Transverse colon (tissue), 4 donors: ENCODE results near the gene POMT1. TPM values are rescaled to one million over a fixed set of nuclear protein-coding genes. Genes with fewer than 3 reads are reported as not detected.

Experiments
- DNase-seq: peaks from one replicate; pipeline ENCODE4 v3.0.0-alpha.2; 2019
- H3K27ac ChIP-seq, 4 donors: fragments of 200-600 bp; sonication (generic); 2 replicates each; pipeline ENCODE4 v1.5.1; 2016 to 2018; ENCODE audit warnings: inconsistent platforms in 4 of 4
- H3K27me3 ChIP-seq: fragments of 200-600 bp; sonication (generic); 2 replicates; pipeline ENCODE4 v1.5.1; 2017; ENCODE audit warnings: inconsistent platforms
- H3K36me3 ChIP-seq, 4 donors: fragments of 200-600 bp; sonication (generic); 2 replicates each; pipeline ENCODE4 v1.5.1; 2017 to 2019; ENCODE audit warnings: inconsistent platforms in 4 of 4
- H3K4me1 ChIP-seq, 4 donors: fragments of 200-600 bp; sonication (generic); 2 replicates each; pipeline ENCODE4 v1.5.1; 2017 to 2020; ENCODE audit warnings: inconsistent platforms in 4 of 4
- H3K4me3 ChIP-seq, 4 donors: fragments of 200-600 bp; sonication (generic); 1 replicate in 1 of 4; 2 replicates in 3 of 4; pipeline versions ENCODE4 v1.5.1 to v1.6.1; 2017 to 2019; ENCODE audit warnings: inconsistent platforms in 4 of 4
- H3K9me3 ChIP-seq, 2 donors: fragments of 200-600 bp; sonication (generic); 2 replicates each; pipeline ENCODE4 v1.5.1; 2017 to 2019; ENCODE audit warnings: inconsistent platforms in 2 of 2
- CTCF ChIP-seq, 5 experiments: fragments of 200-600 bp in 3 of 5; fragments of 450-650 bp in 2 of 5; sonication (generic) in 3 of 5; IDR thresholded peaks; 1 replicate in 2 of 5; 2 replicates in 3 of 5; pipeline ENCODE4 v1.5.1; 2016 to 2017; ENCODE audit warnings: antibody characterized with exemption in 5 of 5, inconsistent platforms in 3 of 5, mild to moderate bottlenecking in 2 of 5, moderate library complexity in 1 of 5
- EP300 ChIP-seq: sonication (generic); formaldehyde crosslinking; IDR thresholded peaks from one replicate; pipeline ENCODE4 v1.6.1; 2017; ENCODE audit warnings: antibody characterized with exemption, low read depth
- POLR2A ChIP-seq: fragments of 450-650 bp; IDR thresholded peaks from one replicate; pipeline ENCODE4 v1.6.1; 2016; ENCODE audit warnings: antibody characterized with exemption, mild to moderate bottlenecking, moderate library complexity
- POLR2AphosphoS5 ChIP-seq, 3 donors: sonication (generic); formaldehyde crosslinking; IDR thresholded peaks; one replicate each; pipeline ENCODE4 v1.6.1; 2016; ENCODE audit warnings: antibody characterized with exemption in 3 of 3
- WGBS, 2 donors: methylation state at CpG; one replicate each; pipeline ENCODE4 v1.1.5; 2018; ENCODE audit warnings: low coverage in 1 of 2; 5-methylcytosine and 5-hydroxymethylcytosine counted together
- in situ Hi-C, 4 donors: fragments of 200-750 bp; cut with MboI; loops; one replicate each; pipeline versions ENCODE4 v1.15.0 to v1.15.1; 2017; ENCODE audit warnings: low sequenced_read_pairs in 3 of 4, low pct_ligation_motif_present in 1 of 4, low pct_unique_long_range_greater_than_20kb in 1 of 4
- intact Hi-C: fragments of 100-400 bp; cut with DNase I; formaldehyde crosslinking; loops from one replicate; pipeline ENCODE4 v1.15.1; 2023; ENCODE audit warnings: low total_unique reads
- total RNA-seq, 4 donors: library from RNA; depleted of rRNA; stranded (reverse); fragments of >200 nt; gene quantifications; one replicate each; pipeline ENCODE4 v1.1.0, GENCODE V29; 2016

The POMT1 gene
- total RNA-seq, 4 donors from 2014 or later: 37.5 to 178 (median 69.5) TPM

- DNase-seq: no peak
- Histone ChIP-seq H3K36me3 (no peaks in the 10 kb centered on the region), H3K27ac (no peak overlapping the region), H3K9me3 (no peaks in the 10 kb centered on the region), H3K4me1 (peaks cover 9 to 19% (median 12%) of the 10 kb centered on the region in 4 donors), H3K27me3 (no peaks in the 10 kb centered on the region), H3K4me3 (no peak overlapping the region)
- WGBS, 2 donors: 13 to 39% methylated on average over 5 to 8 of the region's 8 CpGs
- no peak for TF ChIP-seq EP300
- TF ChIP-seq POLR2AphosphoS5 (IDR thresholded peaks at IDR 0.05): no peak
- in situ Hi-C loops: no loop called here
- intact Hi-C loops: no loop called here
These were observed 32.1 kb downstream of the POMT1 start for GRCh38 chr9:131534721-131535237.

GRCh38 chr9:131537946-131538345 is 35.2 kb downstream of the POMT1 start:
- DNase-seq: no peak
- Histone ChIP-seq H3K27ac (no peak overlapping the region), H3K4me3 (no peak overlapping the region), H3K36me3 (no peaks in the 10 kb centered on the region), H3K4me1 (peaks cover 0 to 6% (median 0%) of the 10 kb centered on the region in 4 donors), H3K27me3 (no peaks in the 10 kb centered on the region), H3K9me3 (peaks cover under 1 to 8% of the 10 kb centered on the region in 2 donors)
- intact Hi-C loops (no loop called here), in situ Hi-C loops (no loop called here)
- 94 to 95% methylated on average over 6 to 19 of the region's 19 CpGs for WGBS, 2 donors
- TF ChIP-seq POLR2A (no peak), POLR2AphosphoS5 (IDR thresholded peaks at IDR 0.05) (no peak), CTCF (IDR thresholded peaks at IDR 0.05) (no peak), EP300 (no peak)

- Histone ChIP-seq H3K4me1 (peaks cover 0 to 5% (median 0%) of the 10 kb centered on the region in 4 donors), H3K36me3 (no peaks in the 10 kb centered on the region), H3K27ac (no peak overlapping the region), H3K4me3 (no peak overlapping the region), H3K9me3 (peaks cover 8 to 18% of the 10 kb centered on the region in 2 donors), H3K27me3 (no peaks in the 10 kb centered on the region)
- DNase-seq: no peak
- WGBS, 2 donors: 82 to 85% methylated on average over 3 to 7 of the region's 7 CpGs
- intact Hi-C loops: no loop called here
- no peak for TF ChIP-seq EP300
- in situ Hi-C loops: no loop called here
These were observed 36.7 kb downstream of the POMT1 start for GRCh38 chr9:131539223-131539923.

- Histone ChIP-seq H3K9me3 (peaks cover 8 to 18% of the 10 kb centered on the region in 2 donors), H3K4me1 (peaks cover 8 to 17% (median 15%) of the 10 kb centered on the region in 4 donors), H3K27ac (no peak overlapping the region), H3K36me3 (no peaks in the 10 kb centered on the region), H3K4me3 (no peak overlapping the region), H3K27me3 (peaks cover 33% of the 10 kb centered on the region)
- 91 to 97% methylated on average over 6 of the region's 6 CpGs for WGBS, 2 donors
- no peak for TF ChIP-seq CTCF (IDR thresholded peaks at IDR 0.05)
- TF ChIP-seq EP300: no peak
- no peak for TF ChIP-seq POLR2A
- no peak for TF ChIP-seq POLR2AphosphoS5 (IDR thresholded peaks at IDR 0.05)
- in situ Hi-C loops (no loop called here), intact Hi-C loops (no loop called here)
- no peak for DNase-seq
These were observed 40.4 kb downstream of the POMT1 start for GRCh38 chr9:131543141-131543540.

GRCh38 chr9:131545003-131545785 is 42.5 kb downstream of the POMT1 start, which contains the start of gene PRRT1B:
PRRT1B (plus strand) TSS chr9:131545523; CDS start chr9:131545616, 93 bp downstream.
- no peaks in the 10 kb centered on the region for H3K36me3 ChIP-seq
- in situ Hi-C loops (no loop called here), intact Hi-C loops (no loop called here)
- TF ChIP-seq CTCF (IDR thresholded peaks at IDR 0.05): no peak
- TF ChIP-seq POLR2AphosphoS5 (IDR thresholded peaks at IDR 0.05): peak in 2 of 3 donors; percentile 43 to 56
- TF ChIP-seq POLR2A: peak; percentile 36
- peak within 1 kb of the TSS in 3 of 4 donors; percentile 20 to 44 (median 36) for H3K27ac ChIP-seq
- peaks cover 8 to 18% of the 10 kb centered on the region in 2 donors for H3K9me3 ChIP-seq
- WGBS, 2 donors: 27 to 68% methylated on average over 4 to 49 of the region's 50 CpGs
- peaks cover 8 to 17% (median 15%) of the 10 kb centered on the region in 4 donors for H3K4me1 ChIP-seq
- H3K27me3 ChIP-seq: peaks cover 50% of the 10 kb centered on the region
- H3K4me3 ChIP-seq: peak within 1 kb of the TSS; percentile 1 to 46 (median 20)
- DNase-seq: peak; percentile 89
